GM12878 (cell line): ENCODE measurements around the gene REEP3.

Experiments used
- CHD4 ChIP-seq: fragments of 200-600 bp; sonication (generic); IDR thresholded peaks from 2 replicates; pipeline ENCODE4 v1.6.1; 2016; ENCODE audit warnings: mild to moderate bottlenecking
- GABPA ChIP-seq: IDR thresholded peaks from 2 replicates; pipeline ENCODE4 v1.6.1; 2014; ENCODE audit warnings: antibody characterized with exemption, low read depth, mild to moderate bottlenecking, inconsistent platforms
- SREBF2 ChIP-seq: IDR thresholded peaks from 2 replicates; pipeline ENCODE4 v1.6.1; 2012; ENCODE audit warnings: mild to moderate bottlenecking, low read length
- TF ChIP-seq, protein P1 (sequence below), 3 experiments: IDR thresholded peaks in 2 of 3; conservative IDR thresholded peaks in 1 of 3; 2 replicates each; pipeline ENCODE4 v1.5.1; 2011; ENCODE audit warnings: low read depth in 3 of 3, low read length in 3 of 3, mild to moderate bottlenecking in 3 of 3, control low read depth in 2 of 3, moderate library complexity in 2 of 3, inconsistent platforms in 1 of 3, mixed read lengths in 1 of 3; ENCODE audit not compliant: control insufficient read depth in 2 of 3, insufficient read depth in 1 of 3; ENCODE audit errors: extremely low read depth in 1 of 3
- TF ChIP-seq, protein P2 (sequence below): fragments of 450-650 bp; formaldehyde crosslinking; IDR thresholded peaks from 2 replicates; pipeline ENCODE4 v1.4.0; 2020; ENCODE audit warnings: mild to moderate bottlenecking, moderate library complexity
- TF ChIP-seq, protein P3 (sequence below): IDR thresholded peaks from 2 replicates; pipeline ENCODE4 v1.6.1; 2012; ENCODE audit warnings: low read length, inconsistent platforms

DNA sequence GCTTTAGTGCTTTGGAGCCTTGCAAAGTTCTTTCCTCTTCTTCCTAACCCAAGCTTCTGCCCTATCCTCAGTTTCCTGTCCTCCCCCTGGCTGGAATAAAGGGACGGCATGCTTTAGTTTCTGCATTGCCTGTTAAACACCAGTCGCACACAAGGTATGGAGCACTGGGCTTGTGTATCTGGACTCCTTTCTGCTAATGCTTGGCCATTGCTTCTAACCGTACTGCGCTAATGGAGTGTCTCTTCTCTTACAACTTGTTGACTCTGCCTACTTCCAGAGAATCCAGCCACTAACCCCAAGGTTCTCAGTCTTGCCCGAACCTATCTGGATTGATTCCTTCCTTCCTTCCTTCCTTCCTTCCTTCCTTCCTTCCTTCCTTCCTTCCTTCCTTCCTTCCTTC, 120.6 kb downstream of the REEP3 start:
- TF ChIP-seq SREBF2 (no peak), CHD4 (no peak), GABPA (no peak)
- TF ChIP-seq, protein P1, sequence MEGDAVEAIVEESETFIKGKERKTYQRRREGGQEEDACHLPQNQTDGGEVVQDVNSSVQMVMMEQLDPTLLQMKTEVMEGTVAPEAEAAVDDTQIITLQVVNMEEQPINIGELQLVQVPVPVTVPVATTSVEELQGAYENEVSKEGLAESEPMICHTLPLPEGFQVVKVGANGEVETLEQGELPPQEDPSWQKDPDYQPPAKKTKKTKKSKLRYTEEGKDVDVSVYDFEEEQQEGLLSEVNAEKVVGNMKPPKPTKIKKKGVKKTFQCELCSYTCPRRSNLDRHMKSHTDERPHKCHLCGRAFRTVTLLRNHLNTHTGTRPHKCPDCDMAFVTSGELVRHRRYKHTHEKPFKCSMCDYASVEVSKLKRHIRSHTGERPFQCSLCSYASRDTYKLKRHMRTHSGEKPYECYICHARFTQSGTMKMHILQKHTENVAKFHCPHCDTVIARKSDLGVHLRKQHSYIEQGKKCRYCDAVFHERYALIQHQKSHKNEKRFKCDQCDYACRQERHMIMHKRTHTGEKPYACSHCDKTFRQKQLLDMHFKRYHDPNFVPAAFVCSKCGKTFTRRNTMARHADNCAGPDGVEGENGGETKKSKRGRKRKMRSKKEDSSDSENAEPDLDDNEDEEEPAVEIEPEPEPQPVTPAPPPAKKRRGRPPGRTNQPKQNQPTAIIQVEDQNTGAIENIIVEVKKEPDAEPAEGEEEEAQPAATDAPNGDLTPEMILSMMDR (IDR thresholded peaks at IDR 0.05 in 2 of 3, conservative IDR thresholded peaks at IDR 0.05 in 1 of 3; ENCODE audit: control insufficient read depth in 2 of 3, extremely low read depth in 1 of 3, insufficient read depth in 1 of 3, low read depth in 3 of 3, low read length in 3 of 3): no peak
- TF ChIP-seq, protein P2, sequence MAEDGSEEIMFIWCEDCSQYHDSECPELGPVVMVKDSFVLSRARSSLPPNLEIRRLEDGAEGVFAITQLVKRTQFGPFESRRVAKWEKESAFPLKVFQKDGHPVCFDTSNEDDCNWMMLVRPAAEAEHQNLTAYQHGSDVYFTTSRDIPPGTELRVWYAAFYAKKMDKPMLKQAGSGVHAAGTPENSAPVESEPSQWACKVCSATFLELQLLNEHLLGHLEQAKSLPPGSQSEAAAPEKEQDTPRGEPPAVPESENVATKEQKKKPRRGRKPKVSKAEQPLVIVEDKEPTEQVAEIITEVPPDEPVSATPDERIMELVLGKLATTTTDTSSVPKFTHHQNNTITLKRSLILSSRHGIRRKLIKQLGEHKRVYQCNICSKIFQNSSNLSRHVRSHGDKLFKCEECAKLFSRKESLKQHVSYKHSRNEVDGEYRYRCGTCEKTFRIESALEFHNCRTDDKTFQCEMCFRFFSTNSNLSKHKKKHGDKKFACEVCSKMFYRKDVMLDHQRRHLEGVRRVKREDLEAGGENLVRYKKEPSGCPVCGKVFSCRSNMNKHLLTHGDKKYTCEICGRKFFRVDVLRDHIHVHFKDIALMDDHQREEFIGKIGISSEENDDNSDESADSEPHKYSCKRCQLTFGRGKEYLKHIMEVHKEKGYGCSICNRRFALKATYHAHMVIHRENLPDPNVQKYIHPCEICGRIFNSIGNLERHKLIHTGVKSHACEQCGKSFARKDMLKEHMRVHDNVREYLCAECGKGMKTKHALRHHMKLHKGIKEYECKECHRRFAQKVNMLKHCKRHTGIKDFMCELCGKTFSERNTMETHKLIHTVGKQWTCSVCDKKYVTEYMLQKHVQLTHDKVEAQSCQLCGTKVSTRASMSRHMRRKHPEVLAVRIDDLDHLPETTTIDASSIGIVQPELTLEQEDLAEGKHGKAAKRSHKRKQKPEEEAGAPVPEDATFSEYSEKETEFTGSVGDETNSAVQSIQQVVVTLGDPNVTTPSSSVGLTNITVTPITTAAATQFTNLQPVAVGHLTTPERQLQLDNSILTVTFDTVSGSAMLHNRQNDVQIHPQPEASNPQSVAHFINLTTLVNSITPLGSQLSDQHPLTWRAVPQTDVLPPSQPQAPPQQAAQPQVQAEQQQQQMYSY (CRISPR knock-in tag): no peak
- TF ChIP-seq, protein P3, sequence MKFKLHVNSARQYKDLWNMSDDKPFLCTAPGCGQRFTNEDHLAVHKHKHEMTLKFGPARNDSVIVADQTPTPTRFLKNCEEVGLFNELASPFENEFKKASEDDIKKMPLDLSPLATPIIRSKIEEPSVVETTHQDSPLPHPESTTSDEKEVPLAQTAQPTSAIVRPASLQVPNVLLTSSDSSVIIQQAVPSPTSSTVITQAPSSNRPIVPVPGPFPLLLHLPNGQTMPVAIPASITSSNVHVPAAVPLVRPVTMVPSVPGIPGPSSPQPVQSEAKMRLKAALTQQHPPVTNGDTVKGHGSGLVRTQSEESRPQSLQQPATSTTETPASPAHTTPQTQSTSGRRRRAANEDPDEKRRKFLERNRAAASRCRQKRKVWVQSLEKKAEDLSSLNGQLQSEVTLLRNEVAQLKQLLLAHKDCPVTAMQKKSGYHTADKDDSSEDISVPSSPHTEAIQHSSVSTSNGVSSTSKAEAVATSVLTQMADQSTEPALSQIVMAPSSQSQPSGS: no peak
